HUES6 (cell line): Measurements from ENCODE around the gene GDI1.
A peak's percentile ranks its signal among the peaks of the same experiment; 100 is the strongest.

Source experiments
- H3K27ac ChIP-seq: 2 replicates; pipeline ENCODE4 v1.7.0; 2013; ENCODE audit warnings: low read depth, mild to moderate bottlenecking, low read length, inconsistent platforms
- H3K27me3 ChIP-seq: 2 replicates; pipeline ENCODE4 v1.6.1; 2013; ENCODE audit warnings: low read length; ENCODE audit not compliant: control insufficient read depth, insufficient read depth
- H3K36me3 ChIP-seq: 2 replicates; pipeline ENCODE4 v1.6.1; 2013; ENCODE audit warnings: low read length; ENCODE audit not compliant: control insufficient read depth, insufficient read depth
- H3K4me1 ChIP-seq: 2 replicates; pipeline ENCODE4 v1.6.1; 2013; ENCODE audit warnings: low read length; ENCODE audit not compliant: control insufficient read depth, insufficient read depth
- H3K4me3 ChIP-seq: 2 replicates; pipeline ENCODE4 v1.5.1; 2013; ENCODE audit warnings: low read depth, low read length
- H3K9ac ChIP-seq: one replicate; pipeline ENCODE4 v1.6.1; 2013; ENCODE audit warnings: mild to moderate bottlenecking, low read length
- H3K9me3 ChIP-seq: 2 replicates; pipeline ENCODE4 v1.6.1; 2013; ENCODE audit warnings: low read depth, low read length; ENCODE audit not compliant: control insufficient read depth, insufficient read depth

The GDI1 gene

GRCh38 chrX:154440623-154441357 lies 3.8 kb downstream of the GDI1 start:
- Histone ChIP-seq H3K9ac (no peak overlapping the region), H3K4me3 (no peak overlapping the region), H3K9me3 (peaks cover 31% of the 10 kb centered on the region; the same call in 1 of the 2 replicates), H3K27ac (no peak overlapping the region), H3K27me3 (no peaks in the 10 kb centered on the region), H3K36me3 (peaks cover 44% of the 10 kb centered on the region), H3K4me1 (peaks cover 20% of the 10 kb centered on the region; the same call in 1 of the 2 replicates)

GRCh38 chrX:154441564-154441963 lies 4.6 kb downstream of the GDI1 start:
- H3K36me3 ChIP-seq, result peaks cover 48% of the 10 kb centered on the region
- no peak overlapping the region for H3K27ac ChIP-seq

GRCh38 chrX:154441984-154442707 lies 5.2 kb downstream of the GDI1 start:
- Histone ChIP-seq H3K27ac (no peak overlapping the region), H3K36me3 (peaks cover 53% of the 10 kb centered on the region), H3K4me3 (no peak overlapping the region), H3K9me3 (peaks cover 35% of the 10 kb centered on the region; the same call in 1 of the 2 replicates), H3K4me1 (peaks cover 16% of the 10 kb centered on the region; the same call in 1 of the 2 replicates), H3K27me3 (no peaks in the 10 kb centered on the region), H3K9ac (no peak overlapping the region)

More at GRCh38 chrX:154441564-154441963, 4.6 kb downstream of the GDI1 start:
- peaks cover 31% of the 10 kb centered on the region; the same call in 1 of the 2 replicates for H3K9me3 ChIP-seq
- H3K4me1 ChIP-seq, result peaks cover 16% of the 10 kb centered on the region; the same call in 1 of the 2 replicates
- no peak overlapping the region for H3K9ac ChIP-seq
- H3K4me3 ChIP-seq, result no peak overlapping the region
- H3K27me3 ChIP-seq, result no peaks in the 10 kb centered on the region

GRCh38 chrX:154443479-154443910 lies 6.5 kb downstream of the GDI1 start:
- H3K4me1 ChIP-seq, result peaks cover 9% of the 10 kb centered on the region; the same call in 1 of the 2 replicates
- peak overlapping the region; percentile 58 for H3K4me3 ChIP-seq
- no peak overlapping the region for H3K27ac ChIP-seq
- H3K36me3 ChIP-seq, result peaks cover 64% of the 10 kb centered on the region
- H3K9ac ChIP-seq, result peak overlapping the region; percentile 38
- no peaks in the 10 kb centered on the region for H3K27me3 ChIP-seq
- peaks cover 36% of the 10 kb centered on the region; the same call in 1 of the 2 replicates for H3K9me3 ChIP-seq

GRCh38 chrX:154443992-154444754 lies 7.2 kb downstream of the GDI1 start, which contains the start of gene FAM50A:
Gene FAM50A (plus strand): TSS chrX:154444141. CDS start chrX:154444236, 95 bp downstream.
- Histone ChIP-seq H3K9ac (peak within 1 kb of the TSS; percentile 66), H3K36me3 (peaks cover 65% of the 10 kb centered on the region)

GRCh38 chrX:154444755-154445246 lies 7.8 kb downstream of the GDI1 start:
- H3K4me1 ChIP-seq, result peaks cover 8% of the 10 kb centered on the region; the same call in 1 of the 2 replicates
- H3K9me3 ChIP-seq, result peaks cover 35% of the 10 kb centered on the region; the same call in 1 of the 2 replicates
- no peak overlapping the region; the same call in 1 of the 2 replicates for H3K27ac ChIP-seq
- peaks cover 67% of the 10 kb centered on the region for H3K36me3 ChIP-seq
- peak overlapping the region; percentile 66 for H3K9ac ChIP-seq
- H3K4me3 ChIP-seq, result peak overlapping the region; percentile 72
- no peaks in the 10 kb centered on the region for H3K27me3 ChIP-seq

More at GRCh38 chrX:154443992-154444754, 7.2 kb downstream of the GDI1 start, which contains the start of gene FAM50A:
- H3K9me3 ChIP-seq, result peaks cover 34% of the 10 kb centered on the region; the same call in 1 of the 2 replicates
- no peaks in the 10 kb centered on the region for H3K27me3 ChIP-seq
- peaks cover 8% of the 10 kb centered on the region; the same call in 1 of the 2 replicates for H3K4me1 ChIP-seq
- H3K4me3 ChIP-seq, result peak within 1 kb of the TSS; percentile 72
- no peak within 1 kb of the TSS; the same call in 1 of the 2 replicates for H3K27ac ChIP-seq

- no peaks in the 10 kb centered on the region for H3K27me3 ChIP-seq
- no peak overlapping the region for H3K9ac ChIP-seq
- no peak overlapping the region for H3K4me3 ChIP-seq
- peaks cover 32% of the 10 kb centered on the region; the same call in 1 of the 2 replicates for H3K9me3 ChIP-seq
- H3K27ac ChIP-seq, result no peak overlapping the region
- H3K4me1 ChIP-seq, result peaks cover 8% of the 10 kb centered on the region; the same call in 1 of the 2 replicates
- peaks cover 66% of the 10 kb centered on the region for H3K36me3 ChIP-seq
Measured at GRCh38 chrX:154445776-154446175, 8.8 kb downstream of the GDI1 start.

GRCh38 chrX:154446430-154446829 lies 9.5 kb downstream of the GDI1 start:
- H3K27me3 ChIP-seq, result no peaks in the 10 kb centered on the region

GRCh38 chrX:154448484-154448883 lies 11.5 kb downstream of the GDI1 start:
- Histone ChIP-seq H3K27me3 (no peaks in the 10 kb centered on the region), H3K36me3 (peaks cover 55% of the 10 kb centered on the region), H3K9ac (no peak overlapping the region), H3K4me1 (0 out of 2 replicates have a peak, but pooled peaks cover 4% of the 10 kb centered on the region), H3K9me3 (peaks cover 30% of the 10 kb centered on the region; the same call in 1 of the 2 replicates), H3K27ac (no peak overlapping the region), H3K4me3 (no peak overlapping the region)

More at GRCh38 chrX:154446430-154446829, 9.5 kb downstream of the GDI1 start:
- no peak overlapping the region for H3K9ac ChIP-seq
- H3K9me3 ChIP-seq, result peaks cover 31% of the 10 kb centered on the region; the same call in 1 of the 2 replicates
- no peak overlapping the region for H3K4me3 ChIP-seq
- H3K36me3 ChIP-seq, result peaks cover 65% of the 10 kb centered on the region
- no peak overlapping the region for H3K27ac ChIP-seq
- H3K4me1 ChIP-seq, result peaks cover 8% of the 10 kb centered on the region; the same call in 1 of the 2 replicates

GRCh38 chrX:154449618-154450017 lies 12.7 kb downstream of the GDI1 start:
- Histone ChIP-seq H3K9me3 (peaks cover 29% of the 10 kb centered on the region; the same call in 1 of the 2 replicates), H3K4me1 (0 out of 2 replicates have a peak, but pooled peaks cover 2% of the 10 kb centered on the region), H3K36me3 (peaks cover 55% of the 10 kb centered on the region), H3K9ac (no peak overlapping the region), H3K4me3 (no peak overlapping the region), H3K27ac (no peak overlapping the region), H3K27me3 (no peaks in the 10 kb centered on the region)
